A172 (cell line): ENCODE measurements around the gene CBX7. TPM values are rescaled to one million over a fixed set of nuclear protein-coding genes. Genes with fewer than 3 reads are reported as not detected.

Source experiments
- DNase-seq: peaks from one replicate; pipeline ENCODE4 v3.0.0-alpha.2; 2015; ENCODE audit warnings: low spot score
- total RNA-seq: library from RNA; depleted of rRNA; stranded (reverse); fragments of >200 nt; shearing (Covaris generic); gene quantifications from 2 replicates; pipeline ENCODE4 v1.2.3, GENCODE V29; 2014; rRNA removed

The CBX7 gene
- total RNA-seq: 0.74 and 3.3 TPM in 2 replicates

DNA sequence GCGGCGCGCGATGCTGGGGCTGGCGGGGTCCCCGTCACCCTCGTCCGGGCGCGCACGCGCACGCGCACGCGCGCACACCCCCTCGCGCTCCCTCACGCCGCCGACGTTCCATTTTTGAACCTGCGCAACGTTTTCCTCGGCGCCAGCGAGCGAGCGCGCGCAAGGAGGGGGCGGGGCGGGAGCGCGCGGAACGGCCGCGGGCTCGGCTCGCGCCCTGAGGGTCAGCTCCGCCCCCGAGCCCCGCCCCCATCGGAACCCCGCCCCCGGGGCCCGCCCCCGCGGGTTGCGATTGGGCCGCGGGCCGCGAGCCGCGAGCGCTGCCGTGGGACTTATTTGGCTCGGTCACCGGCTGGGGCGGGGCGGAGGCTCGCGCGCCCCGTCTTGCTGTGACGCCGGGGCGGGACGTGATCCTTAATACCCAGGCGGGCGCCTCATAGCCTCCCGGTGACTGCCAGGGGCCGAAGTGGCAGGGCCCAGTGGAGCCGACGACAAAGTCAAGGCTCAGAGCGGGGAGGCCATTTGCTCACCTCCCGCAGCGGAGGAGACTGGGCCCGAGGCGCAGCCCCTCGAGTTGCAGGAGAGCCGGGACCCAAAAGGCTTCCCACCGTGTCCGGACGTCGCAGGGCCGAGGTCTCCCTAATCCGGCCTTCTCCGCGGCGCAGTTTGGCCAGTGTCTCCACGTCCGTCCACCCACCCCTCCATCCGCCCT lies at the start of gene CBX7:
Gene CBX7 (minus strand): TSS at position 170 of the 709 bp plus-strand sequence. CDS start 236 bp downstream, outside the sequence.
- peak; percentile 41 for DNase-seq

DNA sequence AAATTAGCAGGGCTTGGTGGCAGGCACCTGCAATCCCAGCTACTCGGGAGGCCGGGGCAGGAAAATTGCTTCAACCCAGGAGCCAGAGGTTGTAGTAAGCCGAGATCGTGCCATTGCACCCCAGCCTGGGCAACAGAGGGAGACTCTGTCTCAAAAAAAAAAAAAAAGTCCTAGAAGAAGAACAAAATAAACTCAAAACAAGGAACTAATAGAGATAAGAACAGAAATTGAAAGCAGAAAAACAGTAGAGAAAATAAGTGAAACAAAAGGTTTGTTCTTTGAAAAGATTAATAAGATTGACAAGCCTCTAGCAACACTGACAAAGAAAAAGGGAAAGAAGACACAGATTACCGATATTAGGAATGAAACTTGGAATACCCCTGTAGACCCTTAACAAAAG lies 45.1 kb upstream of the CBX7 start:
- no peak for DNase-seq

DNA sequence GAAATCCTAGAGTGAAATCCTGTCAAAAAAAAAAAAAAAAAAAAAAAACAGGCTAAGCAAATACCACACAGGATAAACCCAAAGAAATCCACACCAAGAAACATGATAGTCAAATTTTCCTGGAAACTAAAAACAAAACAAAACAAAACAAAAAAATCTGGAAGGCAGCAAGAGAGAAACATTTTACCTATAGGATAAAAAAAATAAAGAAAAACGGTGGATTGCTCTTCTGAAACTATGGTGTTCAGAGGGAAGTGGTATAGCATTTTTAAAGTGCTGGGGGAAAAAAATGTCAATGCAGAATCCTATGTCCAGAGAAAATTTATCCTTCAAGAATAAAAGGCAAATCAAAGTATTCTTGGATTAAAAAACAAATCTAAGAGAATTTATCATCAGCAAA lies 41.6 kb upstream of the CBX7 start:
- DNase-seq: no peak

DNA sequence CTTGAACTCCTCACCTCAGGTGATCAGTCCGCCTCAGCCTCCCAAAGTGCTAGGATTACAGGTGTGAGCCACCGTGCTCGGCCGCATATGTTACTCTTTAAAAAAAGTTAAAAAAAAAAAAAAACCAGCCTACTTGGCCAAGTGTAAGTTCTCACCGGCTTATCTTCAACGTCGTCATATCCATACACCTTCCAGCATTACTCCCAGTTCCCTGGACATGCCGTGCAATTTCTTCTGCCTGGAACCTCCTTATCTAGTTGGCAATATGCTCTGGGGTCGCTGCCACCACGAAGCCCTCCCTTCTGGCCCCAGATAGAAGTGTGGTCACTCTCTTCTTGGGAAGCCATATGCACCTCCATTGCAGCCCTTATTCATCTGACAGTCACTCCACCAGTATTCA lies 36.3 kb upstream of the CBX7 start:
- no peak for DNase-seq

DNA sequence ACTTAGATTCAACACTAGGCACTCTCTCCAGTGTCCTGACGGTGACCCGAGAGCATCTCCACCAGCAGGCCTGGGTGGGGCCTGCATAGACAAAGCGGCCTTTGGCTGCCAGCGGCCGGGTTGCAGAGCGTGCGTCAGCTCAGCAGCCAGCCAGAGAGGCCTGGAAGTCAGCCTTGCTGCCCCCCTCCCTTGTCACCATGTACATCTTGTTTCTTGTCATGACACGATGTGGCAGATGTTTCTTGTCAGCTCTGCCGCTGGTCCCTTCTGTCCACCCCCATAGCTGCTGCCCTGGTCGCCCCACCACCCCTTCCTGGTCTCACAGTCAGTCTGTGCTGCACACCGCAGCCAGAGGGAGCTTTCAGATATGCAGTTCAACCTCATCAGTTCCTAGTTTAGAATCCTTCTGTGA lies 33.1 kb upstream of the CBX7 start:
- DNase-seq: no peak

DNA sequence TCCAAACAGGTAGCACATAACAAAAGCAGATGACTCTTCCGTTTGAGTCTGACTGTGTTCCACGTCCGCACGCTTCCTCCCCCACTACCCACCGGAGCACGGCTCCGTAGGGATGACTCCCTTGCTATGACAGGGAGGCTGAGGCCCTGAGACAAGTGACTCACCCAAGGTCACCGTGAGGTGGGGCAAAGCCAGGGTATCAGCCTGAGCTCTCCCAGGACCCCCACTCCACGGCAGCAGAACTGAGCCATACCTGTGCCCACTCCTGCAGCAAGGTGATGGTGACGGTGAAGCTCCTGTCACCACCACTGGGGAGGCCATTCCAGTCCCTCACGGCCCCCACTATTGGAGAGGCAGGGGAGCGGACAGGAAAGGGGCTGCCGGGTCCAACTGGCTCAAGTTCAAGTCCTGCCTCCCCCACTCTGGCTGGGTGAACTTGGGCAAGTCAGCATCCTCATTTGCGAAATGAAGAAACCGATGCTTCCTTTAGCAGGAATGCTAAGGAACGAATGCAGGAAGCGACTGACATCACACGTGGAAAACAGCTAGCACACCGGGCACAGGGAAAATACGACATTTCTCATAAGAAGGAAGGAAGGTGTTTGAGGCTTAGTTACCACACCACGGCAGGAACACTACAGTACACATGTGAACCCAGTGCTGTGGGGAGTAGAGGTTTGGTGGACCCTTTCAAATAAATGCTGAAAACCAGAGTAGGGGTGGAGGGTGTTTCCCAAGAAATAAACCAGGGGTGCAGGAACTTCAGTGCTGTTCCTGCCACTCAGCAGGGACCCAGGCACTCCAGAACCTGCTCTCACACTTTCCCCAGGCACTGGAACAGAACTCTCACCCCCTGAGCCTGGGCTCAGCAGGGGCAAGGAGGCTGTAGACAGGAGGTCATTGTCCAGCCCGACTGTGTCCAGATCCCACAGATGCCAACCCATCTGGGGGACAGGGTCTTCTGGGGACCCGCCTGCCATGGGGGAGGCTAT lies 32.4 kb upstream of the CBX7 start:
- no peak for DNase-seq

DNA sequence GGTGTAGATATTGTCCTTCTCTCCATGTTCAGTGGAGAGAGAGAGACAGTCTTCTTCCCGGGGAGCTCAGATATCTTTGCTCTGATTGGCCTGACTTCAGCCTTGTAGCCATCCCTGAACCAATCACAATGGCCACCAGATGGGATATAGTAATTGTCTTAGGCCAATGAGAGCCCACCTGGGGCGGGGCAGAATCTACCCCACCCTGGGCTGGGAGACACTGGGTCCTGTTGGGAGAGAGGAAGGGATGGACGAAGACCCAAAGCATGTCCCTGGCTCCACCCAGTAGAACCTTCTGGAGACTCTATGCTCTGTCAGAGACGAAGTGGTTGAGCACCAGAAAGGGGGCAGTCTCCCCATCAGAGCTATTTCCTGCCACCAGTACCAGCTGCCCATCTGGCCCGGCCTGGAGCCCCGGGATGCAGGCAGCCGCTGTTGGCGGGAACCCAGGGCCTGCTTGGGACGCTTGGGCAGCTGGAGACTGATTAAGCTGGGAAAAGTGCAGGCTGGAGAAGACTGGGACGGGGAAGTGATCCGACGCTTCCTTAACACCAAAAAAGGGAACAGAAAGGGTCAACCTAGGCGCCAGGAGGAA lies 31.6 kb upstream of the CBX7 start:
- DNase-seq: peak; percentile 48

DNA sequence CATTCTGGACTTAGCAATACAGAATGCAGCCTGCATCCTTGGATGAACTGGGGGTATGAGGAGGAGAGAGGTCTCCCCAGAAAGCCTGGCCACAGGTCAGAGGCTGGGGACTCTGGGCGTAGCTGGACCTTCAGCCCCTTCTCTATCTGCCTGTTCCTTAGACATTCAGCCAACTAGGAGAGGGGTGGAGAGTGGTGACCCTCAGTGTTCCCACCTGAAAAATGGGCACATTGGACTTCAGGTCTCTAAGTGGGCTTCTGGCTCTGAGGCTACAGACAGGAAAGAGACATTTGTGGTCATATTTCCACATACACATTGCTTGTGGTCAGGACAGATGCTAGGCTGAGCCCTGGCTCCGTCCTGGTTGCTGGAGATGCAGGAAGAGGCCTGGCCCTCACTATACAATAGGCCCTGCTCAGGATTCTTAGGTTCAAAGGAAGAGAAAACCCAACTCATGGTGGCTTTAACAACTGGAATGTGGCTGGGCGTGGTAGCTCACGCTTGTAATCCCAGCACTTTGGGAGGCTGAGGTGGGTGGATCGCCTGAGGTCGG lies 30.1 kb upstream of the CBX7 start:
- DNase-seq: no peak

DNA sequence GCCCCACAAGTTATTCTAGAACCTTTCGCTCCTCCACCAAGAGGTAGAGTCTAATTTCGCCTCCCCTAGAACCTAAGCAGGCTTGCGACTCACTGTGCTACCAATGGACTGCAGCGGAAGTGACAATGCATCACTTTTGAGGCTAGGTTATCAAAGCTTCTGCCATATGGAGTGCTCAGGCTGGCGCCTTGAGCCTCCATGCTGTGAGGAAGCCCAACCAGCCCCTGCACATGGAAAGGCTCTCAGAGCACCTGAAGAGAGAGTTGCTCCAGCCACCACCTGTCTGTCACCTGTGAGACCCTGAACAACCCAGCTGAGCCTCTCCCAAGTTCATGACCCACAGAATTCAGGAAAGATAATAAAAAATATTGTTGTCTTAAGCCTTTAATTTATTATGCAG lies 29.3 kb upstream of the CBX7 start:
- DNase-seq: no peak

DNA sequence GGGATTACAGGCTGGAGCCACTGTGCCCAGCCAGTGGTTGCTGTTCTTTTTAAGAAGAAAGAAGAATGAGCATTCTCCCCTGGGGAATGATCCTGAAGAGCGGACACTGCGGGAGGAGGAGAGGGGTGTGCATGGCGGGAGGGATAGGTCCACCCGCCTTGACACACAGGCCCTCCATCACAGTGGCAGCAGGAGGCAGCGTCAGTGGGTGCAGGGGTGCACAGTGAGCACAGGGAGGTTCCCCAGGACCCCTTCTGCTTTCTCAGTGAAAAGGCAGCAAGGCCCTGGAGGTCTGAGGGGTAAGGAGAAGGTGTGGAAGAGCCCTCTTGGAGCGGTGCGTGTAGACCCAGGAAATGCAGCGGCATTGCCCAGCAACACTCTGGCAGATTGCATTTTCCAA lies 28.9 kb upstream of the CBX7 start:
- DNase-seq: no peak

DNA sequence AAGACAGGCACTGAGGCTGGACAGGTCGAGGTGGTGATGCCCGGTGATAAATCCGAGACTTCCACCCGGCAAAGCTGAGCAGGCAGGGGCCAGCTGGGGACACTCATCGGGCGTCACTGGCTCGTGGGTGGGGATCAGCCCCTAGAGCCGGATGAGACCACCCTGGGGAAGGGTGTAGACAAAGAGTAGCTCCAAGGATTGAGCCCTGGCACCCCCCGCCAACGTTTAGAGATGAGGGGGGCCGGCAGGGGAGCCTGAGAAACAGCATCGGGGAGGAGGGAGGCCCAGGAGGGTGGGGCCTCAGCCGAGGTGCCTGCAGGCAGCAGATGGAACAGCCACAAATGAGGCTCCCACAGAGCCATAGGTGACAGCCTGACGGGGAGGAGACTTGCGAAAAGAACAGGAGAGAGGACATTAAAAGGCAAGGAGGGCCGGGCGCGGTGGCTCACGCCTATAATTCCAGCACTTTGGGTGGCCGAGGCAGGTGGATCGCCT lies 27.4 kb upstream of the CBX7 start:
- no peak for DNase-seq

DNA sequence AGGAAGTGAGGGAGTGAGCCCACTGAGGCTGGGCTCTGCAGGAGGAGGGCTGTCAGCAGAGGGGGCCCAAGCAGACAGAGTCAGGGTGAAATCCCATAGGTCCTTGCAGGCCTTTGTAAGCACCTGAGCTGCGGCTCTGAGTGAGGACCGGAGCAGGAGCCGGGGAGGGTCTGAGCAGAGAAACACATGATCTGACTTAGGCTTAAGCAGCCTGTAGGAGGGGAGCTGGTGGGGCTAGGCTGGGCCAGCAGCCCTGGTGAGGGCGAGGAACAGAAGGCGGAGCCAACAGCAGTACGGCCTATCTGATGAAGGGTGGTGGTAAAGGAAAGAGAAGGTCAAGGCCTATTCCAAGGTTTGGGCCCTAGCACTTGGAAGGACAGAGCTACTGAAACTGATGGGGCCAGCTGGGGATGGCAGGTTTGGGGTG lies 26.9 kb upstream of the CBX7 start:
- DNase-seq: no peak

DNA sequence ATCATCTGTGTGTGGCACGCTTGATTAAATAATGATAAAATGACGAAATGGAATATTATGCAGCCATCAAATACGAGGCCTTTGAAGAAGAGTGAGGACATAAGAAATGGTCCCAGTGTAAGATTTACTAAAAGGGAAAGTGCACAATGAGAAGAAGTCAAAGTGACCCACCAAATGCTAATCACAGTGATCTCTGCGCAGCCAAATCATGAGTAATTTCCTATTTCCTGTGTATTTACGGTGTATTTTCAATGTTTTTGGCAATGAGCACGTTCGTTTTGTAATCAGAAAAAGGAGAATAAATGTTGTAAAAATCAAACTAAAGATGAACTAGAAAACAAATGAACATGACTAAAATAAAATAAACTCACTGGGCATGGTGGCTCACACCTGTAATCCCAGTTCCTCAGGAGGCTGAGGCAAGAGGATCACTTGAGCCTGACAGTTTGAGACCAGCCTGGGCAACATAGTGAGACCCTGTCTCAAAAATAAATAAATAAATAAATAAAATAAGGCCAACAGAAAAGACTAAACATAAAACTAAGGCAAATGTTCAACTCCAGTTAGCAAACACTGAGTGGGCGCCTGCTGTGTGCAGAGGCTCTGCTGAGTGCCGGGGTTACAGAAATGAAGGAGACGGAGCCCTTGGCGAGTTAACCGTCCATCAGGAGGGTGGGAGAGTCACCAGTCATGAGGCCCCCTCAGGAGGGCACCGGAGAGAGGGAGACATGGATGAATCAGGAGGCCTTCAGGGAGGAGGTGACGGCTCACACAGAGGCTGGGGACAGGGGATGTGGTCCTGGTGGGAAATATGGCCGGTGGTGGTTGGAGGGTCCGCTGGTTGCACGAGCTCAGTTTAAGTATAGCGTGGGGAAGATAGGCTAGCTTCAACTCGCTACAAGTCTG lies 26.0 kb upstream of the CBX7 start:
- DNase-seq: peak; percentile 10

DNA sequence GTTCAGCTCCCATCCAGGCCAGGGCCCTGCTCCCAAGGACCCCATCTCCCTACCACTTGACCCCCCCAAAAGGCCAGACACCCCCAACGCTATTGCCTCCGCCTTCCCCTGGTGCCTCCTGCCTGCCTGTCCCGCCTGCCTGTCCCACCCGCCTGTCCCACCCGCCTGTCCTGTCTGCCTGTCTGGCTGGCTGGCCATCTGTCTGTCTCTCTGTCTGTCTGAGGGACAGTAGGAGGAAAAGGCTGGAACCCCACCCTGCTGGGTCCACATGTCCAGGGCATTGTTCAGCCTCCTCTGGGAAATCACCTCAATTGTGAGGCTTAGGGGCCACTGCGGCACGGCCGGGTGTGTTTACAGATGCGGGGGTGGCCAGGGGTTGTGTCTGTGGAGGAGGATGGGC lies 25.3 kb upstream of the CBX7 start:
- DNase-seq: no peak

DNA sequence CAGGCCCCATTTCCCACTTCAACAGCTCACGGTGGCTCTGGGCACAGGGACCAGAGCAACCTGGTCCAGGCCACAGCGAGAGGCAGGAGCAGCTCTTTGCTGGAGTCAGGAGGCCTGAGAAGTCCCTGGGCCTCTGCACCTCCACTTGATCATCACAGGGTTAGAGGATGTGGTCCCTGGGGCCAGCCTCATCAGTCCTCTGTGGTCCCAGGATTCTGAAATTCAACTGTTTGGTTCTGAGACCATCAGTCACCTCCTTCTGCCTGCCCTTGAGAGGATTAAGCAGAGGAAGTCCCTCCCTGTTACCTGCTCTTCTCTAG lies 24.9 kb upstream of the CBX7 start:
- DNase-seq: no peak

DNA sequence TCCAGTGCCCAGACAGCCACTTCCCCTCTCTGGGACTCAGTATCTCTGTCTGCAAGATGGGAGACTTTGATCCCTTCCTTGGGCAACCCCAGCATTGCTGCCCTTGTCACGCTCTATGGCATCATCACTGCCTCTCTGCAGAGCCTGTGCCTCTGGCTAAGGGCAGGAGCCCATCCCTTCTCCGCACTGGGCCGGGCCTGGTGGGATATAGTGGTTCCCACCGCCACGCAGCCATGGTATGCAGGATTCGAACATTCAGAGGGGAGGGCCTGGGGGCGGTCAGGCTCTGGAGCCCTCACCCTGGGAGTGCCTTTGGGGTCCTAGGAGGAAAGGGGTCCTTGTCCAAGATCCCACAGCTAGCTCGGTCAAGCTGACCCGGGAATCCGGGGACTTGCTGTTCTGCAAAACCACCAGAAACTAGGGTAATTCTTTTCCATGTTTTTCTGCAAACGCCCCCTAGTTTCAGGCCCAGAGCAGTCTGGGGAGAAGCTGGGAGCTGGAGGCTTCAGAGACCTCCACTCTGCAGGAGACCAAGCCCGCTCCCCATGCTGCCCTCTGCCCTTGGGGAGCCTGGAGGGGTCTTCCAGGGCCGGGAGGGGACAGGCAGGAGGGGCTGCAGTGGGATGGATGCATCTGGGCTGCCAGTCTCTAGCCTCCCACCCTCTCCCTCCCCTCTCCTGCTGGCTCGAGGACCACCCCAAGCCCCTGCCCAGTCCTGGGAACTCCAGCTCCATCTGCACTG lies 24.4 kb upstream of the CBX7 start:
- no peak for DNase-seq

DNA sequence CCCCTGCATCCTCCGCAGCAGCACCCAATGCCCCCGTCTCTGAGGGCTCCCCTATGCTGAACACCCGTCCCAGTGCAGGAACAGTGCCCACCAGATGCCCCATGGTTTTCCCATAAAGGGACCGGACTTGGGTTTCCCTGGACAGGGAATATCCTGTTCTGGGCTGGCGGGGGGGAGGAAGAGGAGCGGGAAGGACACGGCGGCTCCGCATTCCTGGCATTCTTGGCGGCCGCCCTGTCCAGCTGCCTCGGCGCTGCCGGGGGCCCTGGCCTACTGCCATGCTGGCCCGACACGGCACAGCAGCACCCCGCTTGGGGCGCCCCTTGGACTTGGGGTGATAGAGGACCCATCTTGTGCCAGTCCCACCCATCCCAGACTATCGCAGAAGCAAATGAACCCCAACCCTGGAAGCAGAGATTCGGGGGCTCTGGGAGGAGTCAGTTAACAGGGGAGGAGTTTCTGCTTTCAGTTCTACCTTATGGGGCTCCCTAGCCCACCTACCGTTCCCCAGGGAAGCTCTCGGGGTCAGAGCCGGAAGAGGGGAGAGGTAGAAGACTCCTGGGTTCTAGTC lies 23.7 kb upstream of the CBX7 start:
- DNase-seq: peak; percentile 82

DNA sequence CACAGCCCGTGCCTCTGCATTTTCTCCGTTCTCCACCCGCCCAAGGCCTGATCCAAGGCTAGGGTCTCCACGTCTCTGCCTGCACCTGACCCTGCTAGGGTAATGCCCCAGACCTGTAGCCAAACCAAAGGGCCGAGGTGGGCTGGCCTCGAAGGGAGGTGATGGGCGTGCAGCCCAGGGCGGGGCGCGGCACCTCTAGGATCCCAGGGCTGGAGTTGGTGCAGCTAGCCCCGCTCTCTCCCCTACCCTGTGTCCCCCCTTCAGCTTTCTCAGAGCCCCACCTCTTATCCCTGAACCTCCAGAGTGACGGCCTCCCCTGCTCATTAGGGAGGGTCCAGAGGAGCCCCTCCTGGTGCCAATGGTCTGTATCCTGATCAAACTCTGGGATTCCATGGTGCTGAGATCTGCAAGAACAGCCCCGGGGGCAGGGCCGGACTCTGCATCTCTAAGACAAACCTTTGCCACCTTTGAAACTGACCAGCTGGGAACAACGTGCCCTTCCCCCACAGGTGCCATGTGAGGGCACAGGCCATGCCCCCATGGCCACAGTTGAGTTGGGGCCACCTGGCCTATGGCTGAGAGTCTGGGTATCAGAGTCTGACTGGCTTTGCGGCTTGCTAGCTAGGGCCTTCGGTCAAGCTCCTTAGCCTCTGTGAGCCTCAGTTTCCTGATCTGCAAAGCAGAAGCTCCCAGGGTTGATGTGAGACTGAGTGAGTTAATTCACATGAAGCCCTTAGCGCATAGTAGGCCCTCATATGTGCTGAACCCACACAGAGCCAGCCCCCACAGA lies 23.1 kb upstream of the CBX7 start:
- DNase-seq: peak; percentile 46
